HL-60 (cell line): ENCODE data around the gene ONECUT2.

Source experiments
- CTCF ChIP-seq: IDR thresholded peaks from one replicate; pipeline ENCODE4 v1.5.1; 2011; ENCODE audit warnings: low read length, control low read depth, inconsistent platforms; ENCODE audit not compliant: insufficient read depth
- GABPA ChIP-seq: IDR thresholded peaks from 2 replicates; pipeline ENCODE4 v1.6.1; 2012; ENCODE audit warnings: low read depth
- POLR2AphosphoS5 ChIP-seq: IDR thresholded peaks from 2 replicates; pipeline ENCODE4 v1.6.1; 2012; ENCODE audit warnings: low read depth
- REST ChIP-seq: IDR thresholded peaks from 2 replicates; pipeline ENCODE4 v1.6.1; 2012; ENCODE audit warnings: low read depth; ENCODE audit not compliant: insufficient replicate concordance
- SPI1 ChIP-seq: IDR thresholded peaks from 2 replicates; pipeline ENCODE4 v1.6.1; 2012; ENCODE audit warnings: low read depth, mild to moderate bottlenecking, borderline replicate concordance

GRCh38 chr18:57427429-57428201 lies 7.6 kb upstream of the ONECUT2 start:
- TF ChIP-seq CTCF (no peak), POLR2AphosphoS5 (no peak), GABPA (no peak), REST (no peak), SPI1 (no peak)
